Adrenal gland (tissue), 5 donors: ENCODE results near the gene MAP4K1.

Experiments
- CTCF ChIP-seq, 6 experiments: fragments of 450-650 bp in 4 of 6; fragments of 200-600 bp in 2 of 6; sonication (generic) in 1 of 6; IDR thresholded peaks; 1 replicate in 5 of 6; 2 replicates in 1 of 6; pipeline versions ENCODE4 v1.5.1 to v1.8.0; 2016 to 2021; ENCODE audit warnings: antibody characterized with exemption in 6 of 6, mild to moderate bottlenecking in 2 of 6, moderate library complexity in 1 of 6
- POLR2A ChIP-seq, 2 donors: fragments of 450-650 bp; IDR thresholded peaks; one replicate each; pipeline ENCODE4 v1.6.1; 2017; ENCODE audit warnings: antibody characterized with exemption in 2 of 2, mild to moderate bottlenecking in 2 of 2, moderate library complexity in 1 of 2
- donor health status: DM: no; HTN: no; CAD: no.

GRCh38 chr19:38615007-38615581, 2.7 kb downstream of the MAP4K1 start:
- TF ChIP-seq POLR2A (IDR thresholded peaks at IDR 0.05) (no peak), CTCF (IDR thresholded peaks at IDR 0.05) (no peak)
